ENCODE data around the gene RADIL.

Gene RADIL

DNA sequence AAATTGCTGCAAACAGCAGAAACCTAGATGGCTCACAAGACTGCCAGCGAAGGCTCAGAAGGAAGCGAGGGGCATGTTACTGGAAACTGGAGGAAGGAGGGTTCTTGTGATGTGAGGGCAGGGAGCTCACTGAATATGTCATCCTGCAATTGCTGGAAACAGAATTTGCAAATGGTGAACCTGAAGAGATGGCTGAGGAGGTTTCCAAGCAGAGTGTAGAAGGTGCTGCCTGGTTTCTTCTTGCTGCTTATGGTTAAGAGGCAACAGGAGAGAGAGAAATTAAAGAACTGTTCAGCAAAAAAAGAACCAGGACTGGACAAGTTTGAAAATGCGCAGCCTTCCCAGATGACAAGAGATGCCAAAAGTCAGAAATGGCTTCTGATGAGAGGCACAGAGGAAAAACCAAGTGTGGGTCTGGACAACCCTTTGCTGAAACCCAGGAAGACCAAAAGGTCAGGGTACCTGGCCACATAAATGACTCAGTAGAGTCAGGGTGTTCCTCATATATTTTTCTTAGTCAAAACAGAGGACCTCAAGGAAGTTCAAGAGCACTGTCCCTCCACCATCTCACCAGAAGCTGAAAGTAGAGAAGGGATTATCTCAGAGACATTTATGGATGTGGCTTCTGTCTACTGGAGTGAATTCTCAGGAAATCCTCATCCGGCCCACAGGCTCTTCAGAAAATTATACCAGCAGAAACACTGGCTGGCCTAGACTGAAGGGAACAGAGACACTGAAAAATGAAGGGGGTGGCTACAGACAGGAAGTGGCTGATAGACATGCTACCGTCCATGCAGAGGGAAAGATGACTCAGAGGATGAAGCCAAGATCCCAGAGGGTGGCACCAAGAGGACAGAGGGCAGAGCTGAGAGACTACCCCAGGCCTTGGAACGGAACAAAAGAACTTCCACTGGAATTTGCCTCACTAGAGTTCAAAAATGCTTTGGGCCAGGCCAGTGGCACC is 31.8 kb downstream of the RADIL start:
- DNase-seq (ENCODE audit: low read depth in 2 of 2, low spot score in 1 of 2), result no peak

DNA sequence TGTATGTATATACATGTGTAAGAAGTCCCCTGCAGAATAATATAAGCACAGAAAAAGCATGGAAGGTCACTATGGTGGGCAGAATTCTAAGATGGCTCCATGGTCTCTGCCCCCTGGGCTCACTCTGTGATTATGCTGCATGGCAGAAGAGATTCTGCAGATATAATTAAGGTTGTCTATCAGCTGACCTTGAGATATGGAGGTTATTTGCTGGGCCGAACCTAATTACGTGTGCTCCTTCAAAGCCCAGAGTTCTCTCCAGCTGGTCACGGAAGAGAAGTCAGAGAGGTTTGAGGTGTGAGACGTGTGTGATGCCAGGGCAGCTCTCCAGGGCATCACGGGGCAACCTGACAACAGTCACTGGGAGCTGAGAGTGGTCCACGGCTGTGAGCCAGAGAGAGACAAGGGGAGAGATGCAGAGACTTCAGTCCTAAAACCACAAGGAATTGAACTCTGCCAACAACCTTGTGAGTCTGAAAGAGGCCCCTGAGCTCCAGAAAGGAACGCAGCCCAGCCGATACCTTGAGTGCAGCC is 33.2 kb downstream of the RADIL start:
- DNase-seq (ENCODE audit: low read depth in 2 of 2, low spot score in 1 of 2), result no peak

DNA sequence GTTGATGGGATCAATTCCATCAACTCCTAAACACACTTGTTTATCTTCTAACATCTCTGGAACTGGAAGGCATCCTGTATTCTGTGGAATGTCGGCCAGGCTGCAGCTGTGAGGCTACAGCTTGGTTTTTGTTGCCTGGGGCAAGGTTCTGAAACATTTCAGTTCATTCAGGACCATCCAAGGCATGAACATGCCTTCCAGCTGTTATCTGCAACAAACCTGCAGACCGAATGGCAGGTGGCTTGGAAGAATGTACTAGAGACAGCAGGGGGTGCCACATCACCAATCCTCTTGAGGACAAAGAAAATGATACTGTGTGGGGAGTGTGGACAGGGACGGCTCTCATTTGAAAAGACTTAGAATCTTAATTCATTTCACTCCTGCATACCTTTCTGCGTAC is 34.1 kb downstream of the RADIL start:
- no peak for DNase-seq (ENCODE audit: low read depth in 2 of 2, low spot score in 1 of 2)

DNA sequence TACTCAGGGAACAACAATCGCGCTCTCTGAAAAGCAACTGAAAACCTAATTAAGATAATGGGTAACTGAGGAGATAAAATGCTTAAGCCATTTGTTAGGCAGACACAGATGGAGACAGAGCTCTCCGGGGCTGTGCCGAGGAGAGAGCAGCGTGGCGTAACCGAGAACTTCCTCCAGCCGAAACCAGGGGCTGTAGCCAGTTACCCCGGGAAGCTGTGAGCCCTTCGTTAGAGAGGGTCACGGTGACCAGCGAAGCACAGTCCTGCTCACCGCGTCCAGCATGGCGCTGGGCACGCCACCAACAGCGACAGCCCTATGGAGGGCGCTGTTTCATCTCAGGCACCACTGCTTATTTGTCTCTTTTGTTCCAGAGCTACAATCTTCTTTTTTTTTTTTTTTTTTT is 37.8 kb downstream of the RADIL start:
- no peak for DNase-seq (ENCODE audit: low read depth in 2 of 2, low spot score in 1 of 2)

DNA sequence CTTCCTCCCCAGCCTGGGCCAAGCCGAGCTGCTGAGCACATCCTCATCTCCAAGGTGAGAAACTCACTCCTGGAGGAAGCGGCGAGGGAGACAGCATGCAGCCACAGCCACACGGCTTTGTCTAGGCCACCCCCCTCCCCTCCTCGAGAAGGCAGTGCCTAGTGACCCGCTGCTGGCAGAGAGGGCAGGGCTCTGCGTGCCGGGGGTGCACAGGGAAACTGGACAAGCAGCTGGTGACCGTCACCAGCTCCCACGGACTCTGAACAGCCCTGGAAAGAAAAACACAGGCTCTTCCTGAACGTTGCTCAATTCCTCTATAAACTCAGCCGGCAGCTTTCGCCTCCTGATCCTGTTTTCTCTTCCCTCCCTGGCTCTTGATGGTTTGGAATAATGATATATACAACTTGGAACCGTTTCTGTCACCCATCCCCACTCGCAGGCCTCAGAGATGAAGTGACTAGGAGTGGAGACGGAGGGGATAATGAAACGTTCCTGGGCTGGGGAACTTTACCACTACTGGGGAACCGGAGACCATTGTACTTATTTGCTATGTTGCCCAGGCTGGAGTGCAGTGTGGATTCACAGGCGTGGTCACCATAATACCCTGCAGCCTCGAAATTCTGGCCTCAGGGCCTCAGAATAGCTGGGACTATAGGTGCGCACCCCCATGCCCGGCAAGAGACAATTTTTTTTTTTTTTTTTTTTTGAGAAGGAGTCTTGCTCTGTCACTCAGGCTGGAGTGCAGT is 41.0 kb downstream of the RADIL start:
- DNase-seq (ENCODE audit: low read depth in 2 of 2, low spot score in 1 of 2), result no peak

DNA sequence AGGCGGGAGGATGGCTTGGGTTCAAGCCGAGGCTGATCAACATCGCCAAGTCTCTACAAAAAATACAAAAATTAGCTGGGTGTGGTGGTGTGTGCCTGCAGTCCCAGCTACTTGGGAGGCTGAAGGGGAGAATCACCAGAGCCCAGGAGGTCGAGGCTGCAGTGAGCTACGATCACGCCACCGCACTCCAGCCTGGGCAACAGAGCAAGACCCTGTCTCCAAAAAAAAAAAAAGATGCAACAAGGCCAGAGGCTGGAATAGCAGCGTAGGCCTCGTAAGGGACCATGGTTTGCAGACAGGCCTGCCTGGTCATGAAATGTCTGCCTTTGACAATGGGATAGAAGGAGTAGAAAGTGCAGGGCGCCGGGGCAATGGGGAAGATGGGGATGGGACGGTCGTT is 41.7 kb downstream of the RADIL start:
- no peak for DNase-seq (ENCODE audit: low read depth in 2 of 2, low spot score in 1 of 2)

DNA sequence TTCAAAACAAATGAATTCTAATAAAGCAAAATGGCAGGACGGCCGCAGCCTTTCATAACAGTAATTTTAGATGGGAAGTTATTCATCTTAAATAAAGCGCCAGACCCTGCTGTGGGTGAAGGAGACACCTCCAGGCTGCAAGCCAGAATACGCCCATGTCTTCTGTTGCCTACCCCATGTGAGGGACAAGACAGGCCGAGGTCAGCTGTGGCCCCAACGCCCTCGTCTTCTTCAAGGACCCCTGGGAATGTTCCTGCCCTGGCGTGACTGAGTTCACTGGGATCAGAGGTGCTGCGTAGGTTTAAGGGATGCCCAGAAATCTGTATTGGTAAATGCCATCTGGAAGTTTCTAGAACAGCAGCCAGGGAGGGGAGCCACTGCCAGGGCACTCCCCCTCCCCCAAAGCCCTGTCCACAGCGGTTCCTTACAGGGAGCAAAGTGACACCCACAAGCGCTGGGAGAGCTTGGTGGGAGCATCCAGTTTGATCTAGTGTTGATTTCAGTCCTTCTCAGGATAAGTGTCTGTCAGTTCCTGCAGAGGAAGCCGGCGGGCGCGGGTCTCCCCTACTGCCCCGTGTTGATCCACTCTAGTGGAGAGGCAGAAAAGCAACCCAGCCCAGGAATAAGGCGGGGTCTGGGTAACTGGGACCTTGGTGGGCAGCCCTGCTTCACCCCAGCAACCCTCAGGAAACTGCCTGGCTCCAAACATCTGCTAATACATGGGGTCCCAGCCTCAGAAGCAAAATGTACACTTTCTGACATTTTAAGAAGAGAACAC is 42.3 kb downstream of the RADIL start:
- DNase-seq (ENCODE audit: low read depth in 2 of 2, low spot score in 1 of 2), result no peak

DNA sequence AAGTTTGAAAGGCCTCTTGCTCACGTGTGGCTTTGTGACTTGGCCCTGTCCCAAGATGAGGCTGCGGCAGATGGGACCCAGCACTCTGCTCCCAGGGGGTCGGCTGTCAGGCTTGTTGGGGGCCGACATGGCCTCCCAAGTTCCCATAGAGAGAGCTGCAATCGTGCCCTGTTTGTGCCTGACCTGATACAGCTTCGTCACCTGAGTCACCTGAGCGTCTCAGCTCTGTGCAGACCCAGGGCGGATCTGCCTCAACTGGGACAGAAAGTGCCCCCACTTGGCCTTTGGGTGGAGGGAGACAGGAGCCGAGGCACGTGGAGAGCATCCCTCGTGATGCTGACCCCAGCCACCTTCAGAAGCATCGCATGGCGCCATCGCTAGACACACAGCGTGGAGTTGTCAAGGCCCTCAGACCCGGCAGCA is 43.4 kb downstream of the RADIL start:
- DNase-seq (ENCODE audit: low read depth in 2 of 2, low spot score in 1 of 2), result no peak

DNA sequence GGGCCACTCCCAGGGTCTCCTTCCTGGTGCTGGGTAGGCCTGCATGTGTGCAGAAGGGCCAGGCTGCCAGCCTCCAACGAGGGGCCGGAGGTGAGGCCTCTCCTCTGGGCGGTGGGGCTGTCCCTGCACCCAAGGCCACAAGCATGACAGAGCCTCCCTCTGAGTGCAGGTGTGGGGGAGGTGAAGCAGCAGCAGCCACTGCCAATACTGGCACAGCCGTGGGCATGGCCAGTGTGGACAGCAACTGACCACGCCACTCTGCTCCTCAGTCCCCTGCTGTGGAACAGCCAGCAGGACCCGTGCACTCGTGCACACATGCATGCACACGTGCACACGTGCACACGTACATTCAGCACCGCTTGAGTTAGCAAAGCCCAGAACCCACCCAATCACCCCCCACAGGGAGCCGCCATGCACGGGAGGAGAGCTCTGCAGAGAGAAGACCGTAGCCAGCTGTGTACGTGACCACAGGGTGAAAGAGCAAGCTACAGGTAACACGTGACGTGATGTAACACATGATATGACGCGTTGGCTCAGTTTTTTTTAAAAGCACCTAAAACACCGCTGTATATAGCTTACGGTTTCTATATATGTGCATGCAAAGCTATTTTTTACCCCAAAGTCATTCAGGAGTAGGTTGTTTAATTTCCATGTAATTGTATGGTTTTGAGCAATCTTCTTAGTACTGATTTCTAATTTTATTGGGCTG is 44.7 kb downstream of the RADIL start:
- DNase-seq (ENCODE audit: low read depth in 2 of 2, low spot score in 1 of 2), result no peak

DNA sequence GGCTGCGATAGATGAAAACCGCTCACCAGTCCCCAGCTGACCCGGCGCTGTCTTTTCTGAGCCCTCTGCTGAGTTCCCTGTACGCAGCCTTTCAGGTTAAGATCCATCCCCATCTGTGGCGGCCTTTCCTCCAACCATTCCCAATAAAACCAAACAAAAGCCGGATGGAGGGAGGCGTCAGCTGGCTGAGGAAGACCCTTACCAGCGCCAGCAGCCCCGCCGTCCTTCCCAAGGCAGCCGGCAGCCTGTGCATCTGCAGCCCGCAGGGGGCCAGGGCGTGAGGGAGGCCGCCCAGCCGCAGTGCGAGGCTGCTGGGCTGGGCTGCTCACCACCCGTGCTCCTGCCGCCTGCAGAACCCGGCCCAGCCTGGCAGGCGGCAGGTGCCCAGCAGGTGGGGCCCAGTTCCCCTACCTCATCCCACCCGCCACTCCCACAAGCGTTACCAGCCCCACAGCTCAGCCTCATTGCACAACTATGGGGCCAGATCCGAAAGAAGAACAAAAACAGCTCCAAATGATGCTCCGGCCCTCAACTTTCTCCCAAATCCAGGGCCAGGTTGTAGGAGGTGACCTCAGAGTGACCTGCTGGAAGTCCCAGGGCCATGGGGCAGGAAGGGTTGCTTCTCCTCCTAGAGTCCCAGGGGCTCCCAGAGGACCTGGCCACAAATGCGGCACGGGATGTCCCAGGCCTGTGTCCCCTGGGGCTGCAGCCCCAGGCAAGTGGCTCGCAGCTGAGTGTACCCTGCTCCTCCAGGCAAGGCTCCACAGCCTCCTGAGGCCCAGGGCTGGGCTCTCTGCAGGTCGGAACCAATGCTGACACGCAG is 45.5 kb downstream of the RADIL start:
- no peak for DNase-seq (ENCODE audit: low read depth in 2 of 2, low spot score in 1 of 2)

DNA sequence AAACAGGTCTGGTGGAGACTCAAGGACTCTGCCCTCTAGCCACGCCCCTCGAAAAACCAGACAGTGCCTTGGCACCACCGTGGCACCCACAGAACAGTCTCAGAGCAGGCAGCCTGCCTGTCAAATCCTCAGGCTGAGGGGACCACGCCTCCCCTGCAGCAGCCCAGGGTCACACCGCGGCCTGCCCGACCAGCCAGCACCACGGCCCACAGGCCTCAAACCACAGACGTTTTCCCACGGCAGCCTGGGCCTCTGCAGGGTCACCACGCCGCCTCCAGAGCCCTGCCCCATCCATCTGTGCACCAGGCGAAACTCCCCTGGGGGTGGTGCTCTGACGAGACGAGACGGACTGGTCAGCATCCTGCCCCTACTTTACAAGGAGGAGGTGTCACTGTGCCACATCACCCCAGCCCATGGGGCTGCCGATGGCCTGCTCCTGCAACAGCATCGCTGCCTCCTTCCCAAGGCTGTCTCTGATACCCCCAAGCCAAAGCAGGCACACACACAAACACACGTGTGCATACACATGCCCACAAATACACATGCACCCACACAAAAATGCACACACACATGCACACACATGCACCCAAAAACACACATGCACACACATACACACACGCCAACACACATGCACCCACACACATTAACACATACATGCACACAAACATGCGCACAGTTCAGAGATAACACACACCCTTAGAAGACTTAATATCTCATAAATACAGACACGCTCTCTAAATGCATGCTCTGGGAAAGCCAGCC is 46.3 kb downstream of the RADIL start:
- DNase-seq (ENCODE audit: low read depth in 2 of 2, low spot score in 1 of 2), result no peak

DNA sequence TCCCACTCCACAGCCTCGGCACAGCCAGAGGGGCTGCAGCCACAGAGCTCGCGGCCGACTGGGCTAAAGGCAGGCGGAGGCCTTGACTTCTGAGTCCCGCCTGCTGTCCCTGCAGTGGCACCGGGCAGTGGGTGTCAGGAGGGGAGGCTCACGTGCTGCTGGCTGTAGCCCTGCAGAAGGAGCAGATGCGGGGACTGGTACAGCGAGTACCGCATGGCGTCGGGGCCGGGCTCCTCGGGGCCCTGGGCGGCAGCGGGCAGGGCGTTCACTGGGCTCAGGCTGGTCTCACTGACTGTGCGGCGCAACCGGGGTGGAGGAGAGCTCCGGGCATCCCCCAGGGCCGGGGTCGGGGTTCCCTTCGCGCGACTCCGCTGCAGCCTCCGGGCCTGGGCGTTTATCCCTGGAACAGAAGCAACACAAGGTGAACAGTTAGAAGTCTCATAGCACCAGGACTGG is 47.3 kb downstream of the RADIL start:
- DNase-seq (ENCODE audit: low read depth in 2 of 2, low spot score in 1 of 2), result no peak

DNA sequence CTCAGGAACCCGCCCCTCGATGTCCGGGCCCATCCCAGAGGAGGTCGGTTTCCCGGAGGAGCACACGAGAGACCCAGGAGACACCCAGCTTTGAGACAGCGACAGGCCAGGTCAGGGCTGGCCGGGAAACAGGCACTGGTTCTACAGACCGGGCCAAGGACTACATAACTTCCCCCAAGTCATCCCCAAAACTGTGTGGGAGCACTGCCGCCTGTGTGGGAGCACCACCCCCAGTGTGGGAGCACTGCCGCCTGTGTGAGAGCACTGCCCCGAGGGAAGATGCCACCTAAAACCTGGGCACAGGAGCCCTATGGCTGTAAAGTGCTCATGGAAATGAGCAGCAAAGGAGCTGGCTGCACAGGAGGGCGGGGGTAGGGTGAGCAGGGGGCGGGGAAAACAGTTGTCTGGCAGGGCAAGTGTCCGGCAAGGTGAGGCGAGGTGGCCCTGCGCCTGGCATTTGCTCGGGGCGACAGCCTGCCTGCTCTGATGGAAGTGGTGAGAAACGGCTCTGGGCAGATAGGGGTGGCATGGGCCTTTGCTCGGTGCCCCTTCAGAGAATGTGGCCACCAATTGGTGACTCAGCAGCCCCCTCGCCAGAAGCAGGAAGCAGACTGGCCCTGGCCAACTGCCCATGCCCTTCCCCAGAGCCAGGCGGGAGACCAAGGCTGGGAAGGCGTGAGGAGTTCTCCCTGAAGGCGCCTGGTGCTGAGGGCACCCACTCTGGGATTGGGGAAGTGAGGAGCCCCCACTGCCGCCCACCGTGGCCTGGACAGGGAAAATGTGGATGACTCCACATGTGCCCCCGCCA is 47.9 kb downstream of the RADIL start:
- no peak for DNase-seq (ENCODE audit: low read depth in 2 of 2, low spot score in 1 of 2)

DNA sequence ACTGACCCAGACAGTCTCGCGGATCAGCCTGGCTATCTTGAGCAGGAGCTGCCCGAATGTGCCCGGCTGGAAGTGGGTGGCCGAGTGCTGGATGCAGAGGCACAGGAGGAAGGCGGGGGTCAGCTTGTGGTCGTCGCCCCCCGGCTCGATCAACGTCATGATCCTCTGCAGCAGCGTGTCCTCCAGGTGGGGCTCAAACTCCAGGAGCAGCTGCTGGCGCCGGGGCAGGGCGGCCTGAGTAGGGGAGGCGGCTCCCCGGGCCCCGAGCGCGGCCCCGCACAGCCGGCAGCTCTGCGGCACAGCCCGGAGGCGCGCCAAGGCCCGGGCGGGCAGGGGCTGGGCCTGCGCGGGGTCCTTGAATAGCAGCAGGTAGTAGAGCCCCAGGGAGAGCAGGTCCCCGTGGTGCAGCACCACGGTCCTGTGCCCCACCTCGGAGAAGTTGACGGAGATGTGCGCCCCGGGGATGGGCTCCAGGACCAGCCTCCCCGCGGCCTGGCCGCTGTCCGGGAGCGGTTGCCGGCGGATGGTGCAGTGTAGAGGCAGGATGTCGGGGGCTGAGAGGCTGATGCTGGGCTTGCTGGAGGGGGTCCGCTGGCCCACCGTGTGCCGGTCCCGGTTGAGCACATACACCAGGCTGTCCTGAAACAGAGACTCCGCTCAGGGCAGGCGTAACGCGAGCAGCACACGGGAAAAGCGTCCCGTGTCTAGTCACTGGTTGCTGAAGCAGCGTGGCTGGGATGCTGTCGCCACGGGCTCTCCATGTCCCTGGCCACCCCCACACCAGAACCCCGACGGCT is 48.7 kb downstream of the RADIL start:
- no peak for DNase-seq (ENCODE audit: low read depth in 2 of 2, low spot score in 1 of 2)

DNA sequence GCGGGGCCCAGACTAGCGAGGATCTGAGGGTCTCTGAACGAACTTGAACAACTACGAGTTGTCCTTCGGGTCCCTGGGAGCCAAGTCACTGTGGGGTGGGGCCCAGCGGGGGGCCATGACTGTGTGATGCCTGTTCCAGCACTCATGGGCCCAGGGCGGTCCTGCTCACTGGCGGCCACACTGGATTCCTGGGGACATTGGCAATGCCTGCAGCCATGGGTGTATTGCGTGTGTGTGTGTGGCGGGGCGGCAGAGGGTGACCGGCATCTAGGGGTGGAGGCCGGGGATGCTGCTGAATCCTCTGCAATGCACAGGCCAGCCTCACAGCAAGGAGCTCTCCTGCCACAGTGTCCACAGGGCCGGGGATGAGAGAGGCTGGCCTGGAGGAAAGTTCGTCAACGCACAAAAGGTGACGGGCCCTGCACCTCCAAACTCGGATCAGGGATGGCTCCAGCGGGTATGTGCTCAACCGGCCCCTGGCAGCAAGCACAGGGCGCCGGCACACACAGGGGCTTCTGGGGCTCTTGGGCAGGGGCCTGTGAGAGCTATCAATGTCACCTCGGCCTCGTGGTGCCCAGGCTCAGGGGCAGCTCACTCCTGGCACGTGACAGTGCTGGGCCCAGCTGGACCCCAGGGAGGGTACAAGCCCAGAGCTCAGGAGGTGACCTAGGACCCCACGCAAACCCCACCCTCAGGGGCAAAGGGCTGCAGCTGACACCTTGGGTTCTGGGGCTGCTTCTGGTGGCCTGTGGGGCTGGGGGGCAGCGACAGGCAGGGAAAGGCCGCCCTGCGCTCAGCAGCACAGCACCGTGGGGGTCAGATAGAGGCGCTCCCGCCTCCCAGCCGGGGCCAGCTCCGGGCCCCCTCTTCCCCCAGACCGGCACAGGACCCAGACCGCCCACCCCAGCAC is 49.6 kb downstream of the RADIL start:
- DNase-seq (ENCODE audit: low read depth in 2 of 2, low spot score in 1 of 2), result no peak

DNA sequence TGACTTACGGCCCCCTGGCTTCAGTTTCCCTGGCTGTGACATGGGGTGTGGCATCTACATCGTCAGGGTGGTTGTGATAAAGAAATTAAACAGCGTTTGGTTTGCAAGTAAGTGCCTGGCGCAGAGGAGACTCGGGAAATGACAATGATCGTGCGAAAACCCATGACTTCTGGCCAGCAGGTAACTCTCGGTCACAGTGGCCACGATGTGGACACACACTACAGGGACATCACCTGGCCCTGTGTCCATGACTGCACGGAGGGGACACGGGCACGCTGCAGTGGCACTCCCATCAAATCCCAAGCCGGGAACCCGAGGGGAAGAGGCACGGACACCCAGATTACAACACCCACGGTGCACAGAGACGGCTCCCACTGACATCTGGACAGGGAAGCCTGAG is 50.3 kb downstream of the RADIL start:
- no peak for DNase-seq (ENCODE audit: low read depth in 2 of 2, low spot score in 1 of 2)

Data from stimulated activated CD8-positive, alpha-beta memory T cell treated with anti-CD3 and anti-CD28 coated beads, Interleukin-4, amount 100 ng/mL, for 4 hours (primary cell).